Measurements from ENCODE around the gene DIAPH3. TPM values are rescaled to one million over a fixed set of nuclear protein-coding genes. Genes with fewer than 3 reads are reported as not detected.

DIAPH3 gene
- polyA plus RNA-seq, 3 donors: 0.04 to 0.09 TPM; not detected in 1

- no peaks in the 10 kb centered on the region for H3K27me3 Mint-ChIP-seq (ENCODE audit: low read depth in 3 of 3)
- intact Hi-C loops (cut with micrococcal nuclease): no loop called here
- H4K20me1 ChIP-seq (ENCODE audit: insufficient read depth, low read length): no peaks in the 10 kb centered on the region
- H3K79me2 ChIP-seq (ENCODE audit: insufficient read depth, low read length): no peaks in the 10 kb centered on the region
- WGBS (ENCODE audit: insufficient coverage): no CpG with 5 or more reads among the region's 3 CpGs
- no peaks in the 10 kb centered on the region for H3K4me1 ChIP-seq (ENCODE audit: control insufficient read depth in 1 of 2, insufficient read depth in 2 of 2, low read length in 2 of 2)
- no peaks in the 10 kb centered on the region for H3K4me1 Mint-ChIP-seq
- H3K27me3 ChIP-seq (ENCODE audit: control insufficient read depth in 2 of 2, insufficient read depth in 2 of 2, low read length in 2 of 2): no peaks in the 10 kb centered on the region
- H3K4me3 ChIP-seq (replicated peaks in 1 of 3; ENCODE audit: low read depth in 2 of 3, low read length in 3 of 3): no peak overlapping the region
- no peak overlapping the region for H3K4me3 Mint-ChIP-seq
- H3K9me3 ChIP-seq (replicated peaks in 1 of 2; ENCODE audit: control insufficient read depth in 1 of 2, insufficient read depth in 1 of 2, low read length in 2 of 2): no peaks in the 10 kb centered on the region
- H3K36me3 ChIP-seq (replicated peaks in 1 of 2; ENCODE audit: control insufficient read depth in 1 of 2, insufficient read depth in 2 of 2, low read length in 2 of 2): no peaks in the 10 kb centered on the region
- H3K27ac Mint-ChIP-seq: no peak overlapping the region
- H2AFZ ChIP-seq (ENCODE audit: insufficient read depth, low read depth, low read length, poor library complexity, severe bottlenecking): no peak overlapping the region
- H3K27ac ChIP-seq (ENCODE audit: low read depth in 1 of 2, low read length in 2 of 2): no peak overlapping the region
- no peak overlapping the region for H3K9ac ChIP-seq (ENCODE audit: insufficient read depth, low read length, poor library complexity, severe bottlenecking)
- no peaks in the 10 kb centered on the region for H3K36me3 Mint-ChIP-seq
- no peak for TF ChIP-seq CTCF (IDR thresholded peaks at IDR 0.05)
- H3K4me2 ChIP-seq (replicated peaks; ENCODE audit: extremely low read depth, low read length, poor library complexity, severe bottlenecking): no peak overlapping the region
- no peak for DNase-seq
- H3K9me3 Mint-ChIP-seq: no peaks in the 10 kb centered on the region
Observed at GRCh38 chr13:59728896-59729545, 434.7 kb downstream of the DIAPH3 start.

- Histone ChIP-seq H3K36me3 (replicated peaks in 1 of 2; ENCODE audit: control insufficient read depth in 1 of 2, insufficient read depth in 2 of 2, low read length in 2 of 2) (no peaks in the 10 kb centered on the region), H3K9ac (ENCODE audit: insufficient read depth, low read length, poor library complexity, severe bottlenecking) (no peak overlapping the region), H3K27me3 (ENCODE audit: control insufficient read depth in 2 of 2, insufficient read depth in 2 of 2, low read length in 2 of 2) (no peaks in the 10 kb centered on the region), H3K4me2 (replicated peaks; ENCODE audit: extremely low read depth, low read length, poor library complexity, severe bottlenecking) (no peak overlapping the region), H3K79me2 (ENCODE audit: insufficient read depth, low read length) (no peaks in the 10 kb centered on the region), H3K4me3 (replicated peaks in 1 of 3; ENCODE audit: low read depth in 2 of 3, low read length in 3 of 3) (no peak overlapping the region), H3K27ac (ENCODE audit: low read depth in 1 of 2, low read length in 2 of 2) (no peak overlapping the region), H2AFZ (ENCODE audit: insufficient read depth, low read depth, low read length, poor library complexity, severe bottlenecking) (peak overlapping the region; percentile 35), H3K4me1 (ENCODE audit: control insufficient read depth in 1 of 2, insufficient read depth in 2 of 2, low read length in 2 of 2) (no peaks in the 10 kb centered on the region), H4K20me1 (ENCODE audit: insufficient read depth, low read length) (no peaks in the 10 kb centered on the region), H3K9me3 (replicated peaks in 1 of 2; ENCODE audit: control insufficient read depth in 1 of 2, insufficient read depth in 1 of 2, low read length in 2 of 2) (no peaks in the 10 kb centered on the region)
- 50% methylated on average over 1 of the region's 6 CpGs for WGBS (ENCODE audit: insufficient coverage)
- intact Hi-C loops (cut with micrococcal nuclease): no loop called here
- H3K36me3 Mint-ChIP-seq: no peaks in the 10 kb centered on the region
- peak overlapping the region in 1 of 7 donors; percentile 26 for H3K27ac Mint-ChIP-seq
- peaks cover 7% of the 10 kb centered on the region for H3K4me1 Mint-ChIP-seq
- H3K4me3 Mint-ChIP-seq: no peak overlapping the region
- TF ChIP-seq CTCF (IDR thresholded peaks at IDR 0.05): no peak
- DNase-seq: no peak
- no peaks in the 10 kb centered on the region for H3K9me3 Mint-ChIP-seq
- no peaks in the 10 kb centered on the region for H3K27me3 Mint-ChIP-seq (ENCODE audit: low read depth in 3 of 3)
Observed at GRCh38 chr13:59721926-59722910, 441.5 kb downstream of the DIAPH3 start.

All from CD14-positive monocyte (primary cell).